Spinal cord (tissue), 10 donors: ENCODE measurements around the gene COPA. TPM values are rescaled to one million over a fixed set of nuclear protein-coding genes. Genes with fewer than 3 reads are reported as not detected.
A peak's percentile ranks its signal among the peaks of the same experiment; 100 is the strongest.

Source experiments
- DNase-seq, 6 donors: peaks; one replicate each; pipeline versions ENCODE4 v3.0.0 to v3.0.0-alpha.2; 2013 to 2015; ENCODE audit warnings: low spot score in 6 of 6, low read depth in 4 of 6
- H3K27ac ChIP-seq: one replicate; pipeline ENCODE4 v1.5.1; 2013; ENCODE audit warnings: low read depth, low read length, control low read depth
- H3K27me3 ChIP-seq: one replicate; pipeline ENCODE4 v1.6.1; 2013; ENCODE audit warnings: low read length; ENCODE audit not compliant: control insufficient read depth, insufficient read depth
- H3K36me3 ChIP-seq: one replicate; pipeline ENCODE4 v1.6.1; 2013; ENCODE audit warnings: low read length; ENCODE audit not compliant: control insufficient read depth, insufficient read depth
- H3K4me1 ChIP-seq: one replicate; pipeline ENCODE4 v1.6.1; 2013; ENCODE audit warnings: low read length; ENCODE audit not compliant: control insufficient read depth, insufficient read depth
- H3K4me3 ChIP-seq: one replicate; pipeline ENCODE4 v1.5.1; 2013; ENCODE audit warnings: low read depth, low read length, control low read depth
- H3K9me3 ChIP-seq: one replicate; pipeline ENCODE4 v1.6.1; 2013; ENCODE audit warnings: low read length; ENCODE audit not compliant: control insufficient read depth, insufficient read depth
- WGBS: methylation state at CpG from one replicate; pipeline ENCODE4 v1.1.5; 2013; ENCODE audit warnings: missing lambda C conversion rate; ENCODE audit not compliant: insufficient coverage; 5-methylcytosine and 5-hydroxymethylcytosine counted together
- polyA plus RNA-seq, 2 donors: library from polyadenylated mRNA; unstranded; fragments of 120-200 nt; gene quantifications; one replicate each; pipeline ENCODE4 v1.2.1, GENCODE V29; 2013; ENCODE audit not compliant: insufficient read length in 2 of 2
- total RNA-seq, 2 donors: library from RNA; depleted of rRNA in 1 of 2; stranded (reverse); fragments of 120-200 nt in 1 of 2; fragments of >200 nt in 1 of 2; gene quantifications; one replicate each; pipeline versions ENCODE4 v1.2.3 to v1.2.4, GENCODE V29; 2013 to 2014
- donor health status: healthy.

COPA gene
- total and polyA plus RNA-seq, 4 donors, result 136 to 200 (median 167) TPM

DNA sequence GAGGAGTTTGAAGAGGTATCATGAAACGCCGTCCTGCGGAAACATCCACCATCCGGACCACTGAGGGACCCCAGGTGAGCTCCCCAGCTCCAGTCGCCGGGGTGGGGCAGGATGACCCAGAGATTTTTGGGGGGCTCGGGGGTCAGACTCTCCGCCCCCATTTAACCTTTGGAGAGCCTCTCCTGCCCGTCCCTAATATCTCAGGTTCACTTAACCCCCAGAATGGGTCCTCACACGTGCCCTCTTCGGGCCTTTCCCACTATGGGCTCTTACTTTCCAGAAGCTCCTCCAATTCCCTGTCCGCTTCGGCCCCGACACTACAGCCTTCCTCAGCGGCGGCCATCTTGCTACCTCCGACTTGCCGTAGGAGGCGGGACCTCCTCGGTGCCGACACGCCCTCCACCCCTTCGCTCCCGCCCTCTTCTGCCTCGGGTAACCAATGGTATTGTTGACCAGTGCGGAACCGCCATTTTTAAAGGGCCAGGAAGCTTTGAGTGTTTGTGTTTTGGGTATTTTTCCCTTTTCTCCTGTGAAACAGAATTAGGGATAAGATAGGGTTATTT is 58.2 kb downstream of the COPA start, which contains the start of gene PEX19:
Gene PEX19 (minus strand): TSS at position 352 of the 563 bp plus-strand sequence. CDS start 9 bp downstream, at position 343.
- no peaks in the 10 kb centered on the region for H3K9me3 ChIP-seq
- 0% methylated on average over 24 of the region's 27 CpGs for WGBS
- H3K4me3 ChIP-seq, result peak within 1 kb of the TSS; percentile 97
- H3K4me1 ChIP-seq, result peaks cover 12% of the 10 kb centered on the region
- H3K27me3 ChIP-seq, result no peaks in the 10 kb centered on the region
- H3K27ac ChIP-seq, result peak within 1 kb of the TSS; percentile 90
- H3K36me3 ChIP-seq, result peaks cover 31% of the 10 kb centered on the region
- peak; percentile 79 to 98 (median 90) for DNase-seq

DNA sequence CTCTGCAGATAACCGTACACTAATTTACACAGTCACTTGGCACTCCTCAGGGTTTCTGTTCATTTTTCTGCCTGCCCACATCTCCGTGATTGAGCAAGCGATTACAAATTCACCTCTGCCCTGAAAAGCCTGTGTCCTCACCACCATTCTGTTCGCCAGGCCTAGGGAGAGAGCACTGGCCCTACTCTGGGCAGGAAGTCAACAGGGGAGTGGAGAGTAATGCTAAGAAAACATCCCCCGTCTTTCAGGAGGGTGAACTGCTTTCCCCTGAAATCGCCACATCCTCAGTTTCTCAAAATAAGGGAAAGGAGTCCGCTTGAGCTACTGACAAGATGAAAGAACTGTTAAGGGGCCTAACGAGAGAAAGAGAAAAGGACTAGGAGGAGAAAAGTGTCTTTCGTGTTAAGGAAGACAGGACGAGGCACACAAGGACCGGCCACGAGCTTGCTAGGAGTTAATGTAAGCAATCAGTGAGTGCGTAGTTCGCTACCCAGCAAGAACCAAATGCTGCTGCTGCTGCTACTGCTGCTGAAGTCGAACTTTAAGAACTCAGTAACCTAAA is 58.7 kb downstream of the COPA start:
- DNase-seq, result peak in 1 of 6 donors; percentile 58
- H3K9me3 ChIP-seq, result no peaks in the 10 kb centered on the region
- H3K4me3 ChIP-seq, result peak overlapping the region; percentile 97
- H3K27ac ChIP-seq, result peak overlapping the region; percentile 90
- peaks cover 12% of the 10 kb centered on the region for H3K4me1 ChIP-seq
- H3K36me3 ChIP-seq, result peaks cover 28% of the 10 kb centered on the region
- no peaks in the 10 kb centered on the region for H3K27me3 ChIP-seq
- 2% methylated on average over 12 of the region's 15 CpGs for WGBS

DNA sequence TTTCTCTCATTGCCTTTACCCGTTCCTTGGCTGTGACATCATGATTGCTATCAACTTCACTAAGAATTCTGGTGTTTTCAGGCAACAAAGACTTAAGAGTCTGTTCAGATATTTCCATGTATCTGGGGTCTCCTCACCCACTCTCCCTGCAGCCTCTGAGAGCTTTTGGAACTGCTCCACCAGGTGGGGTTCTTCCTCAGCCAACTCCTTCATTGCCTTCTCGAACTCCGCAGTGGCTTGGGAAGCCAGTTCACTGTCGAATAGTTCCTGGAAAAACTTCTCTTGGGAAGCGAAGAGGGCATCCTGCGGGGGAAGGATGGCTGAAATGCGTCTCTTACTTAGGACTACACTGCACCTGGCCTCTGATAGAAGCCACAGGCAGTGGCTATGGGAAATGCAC is 60.2 kb downstream of the COPA start:
- Histone ChIP-seq H3K27ac (no peak overlapping the region), H3K4me3 (no peak overlapping the region), H3K36me3 (peaks cover 33% of the 10 kb centered on the region), H3K27me3 (no peaks in the 10 kb centered on the region), H3K4me1 (peaks cover 12% of the 10 kb centered on the region), H3K9me3 (no peaks in the 10 kb centered on the region)
- WGBS, result 89% methylated on average over 7 of the region's 7 CpGs
- DNase-seq, result no peak

DNA sequence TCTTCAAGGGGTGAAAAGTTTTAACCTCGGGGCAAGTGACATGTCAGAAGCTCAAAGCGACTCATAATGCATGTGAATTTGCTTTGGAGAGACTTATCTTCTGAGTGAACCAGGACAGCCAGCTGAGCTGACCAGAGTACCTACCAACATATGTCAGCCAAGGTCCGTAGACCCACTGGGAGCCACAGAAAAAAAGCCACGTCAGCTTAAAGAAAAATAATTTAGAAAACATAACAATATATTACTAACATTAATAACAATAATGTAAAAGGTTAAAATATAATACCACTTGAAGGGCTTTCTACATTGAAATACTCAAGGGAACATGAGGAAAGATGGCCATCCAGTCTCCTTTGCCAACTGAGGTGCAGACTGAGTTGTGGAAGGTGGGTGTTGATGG is 65.1 kb downstream of the COPA start:
- Histone ChIP-seq H3K27me3 (no peaks in the 10 kb centered on the region), H3K4me1 (no peaks in the 10 kb centered on the region), H3K36me3 (peaks cover 33% of the 10 kb centered on the region), H3K27ac (no peak overlapping the region), H3K4me3 (no peak overlapping the region), H3K9me3 (no peaks in the 10 kb centered on the region)
- no CpG with 5 or more reads among the region's 4 CpGs for WGBS
- DNase-seq, result no peak

DNA sequence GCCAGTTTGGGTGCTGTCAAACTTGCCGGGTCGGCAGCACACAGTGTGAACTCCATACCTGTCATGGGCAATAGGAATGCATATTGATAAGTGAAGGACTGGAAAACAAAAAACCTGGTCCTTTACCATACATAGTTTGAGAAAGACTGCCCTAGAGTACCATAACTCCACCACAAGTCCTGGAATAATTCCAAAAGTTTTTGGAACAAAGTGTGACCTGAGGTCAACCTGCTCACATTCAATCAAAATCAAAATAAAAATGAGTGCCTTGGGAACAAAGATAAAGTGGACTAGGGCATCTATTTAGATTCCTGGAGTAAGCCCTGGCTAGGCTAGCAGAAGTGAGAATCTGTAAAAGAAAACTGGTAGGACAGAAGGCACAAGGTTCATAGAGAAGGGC is 65.7 kb downstream of the COPA start:
- Histone ChIP-seq H3K4me3 (no peak overlapping the region), H3K9me3 (no peaks in the 10 kb centered on the region), H3K4me1 (no peaks in the 10 kb centered on the region), H3K36me3 (peaks cover 33% of the 10 kb centered on the region), H3K27ac (no peak overlapping the region), H3K27me3 (no peaks in the 10 kb centered on the region)
- DNase-seq, result no peak
- no CpG with 5 or more reads among the region's 2 CpGs for WGBS

DNA sequence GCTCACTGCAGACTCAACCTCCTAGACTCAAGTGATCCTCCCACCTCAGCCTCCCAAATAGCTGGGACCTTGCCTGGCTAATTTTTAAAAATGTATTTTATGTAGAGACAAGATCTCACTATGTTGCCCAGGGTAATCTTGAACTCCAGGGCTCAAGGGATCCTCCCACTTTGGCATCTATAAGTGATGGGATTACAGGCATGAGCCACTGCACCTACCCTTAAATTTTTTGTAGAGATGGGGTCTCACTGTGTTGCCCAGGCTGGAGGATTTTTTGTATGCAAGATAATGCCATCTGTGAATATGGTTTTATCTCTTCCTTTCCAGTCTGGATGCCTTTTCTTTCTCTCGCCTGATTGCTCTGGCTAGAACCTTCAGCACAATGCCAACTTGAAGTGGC is 72.0 kb downstream of the COPA start:
- H3K27me3 ChIP-seq, result no peaks in the 10 kb centered on the region
- no peak overlapping the region for H3K4me3 ChIP-seq
- no peak for DNase-seq
- H3K9me3 ChIP-seq, result no peaks in the 10 kb centered on the region
- H3K4me1 ChIP-seq, result no peaks in the 10 kb centered on the region
- no CpG with 5 or more reads among the region's 1 CpG for WGBS
- no peak overlapping the region for H3K27ac ChIP-seq
- no peaks in the 10 kb centered on the region for H3K36me3 ChIP-seq

DNA sequence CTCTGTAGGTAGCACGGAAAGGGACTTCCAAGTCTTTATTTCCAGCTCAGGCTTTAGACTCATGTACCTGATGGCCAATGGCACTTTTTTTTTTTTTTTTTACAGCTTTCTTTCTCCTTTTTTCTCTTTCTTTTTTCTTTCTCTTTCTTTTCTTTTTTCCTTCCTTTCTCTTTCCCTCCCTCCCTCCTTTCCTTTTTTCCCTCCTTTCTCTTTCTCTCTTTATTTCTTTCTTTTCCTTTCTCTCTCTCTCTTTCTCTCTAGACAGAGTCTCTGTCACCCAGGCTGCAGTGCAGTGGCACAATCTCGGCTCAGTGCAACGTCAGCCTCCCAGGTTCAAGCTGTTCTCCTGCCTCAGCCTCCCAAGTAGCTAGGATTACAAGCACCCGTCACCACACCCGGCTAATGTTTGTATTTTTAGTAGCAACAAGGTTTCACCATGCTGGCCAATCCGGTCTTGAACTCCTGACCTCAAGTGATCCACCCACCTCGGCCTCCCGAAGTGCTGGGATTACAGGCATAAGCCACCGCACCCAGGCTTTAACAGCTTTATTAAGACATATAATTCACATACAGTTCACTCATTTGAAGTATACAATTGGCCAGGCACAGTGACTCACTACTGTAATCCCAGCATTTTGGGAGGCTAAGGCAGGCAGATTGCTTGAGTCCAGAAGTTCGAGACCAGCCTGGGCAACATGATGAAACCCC is 75.6 kb downstream of the COPA start:
- no peak overlapping the region for H3K27ac ChIP-seq
- no peaks in the 10 kb centered on the region for H3K36me3 ChIP-seq
- H3K4me3 ChIP-seq, result no peak overlapping the region
- DNase-seq, result no peak
- no peaks in the 10 kb centered on the region for H3K27me3 ChIP-seq
- H3K4me1 ChIP-seq, result peaks cover 6% of the 10 kb centered on the region
- WGBS, result 79% methylated on average over 7 of the region's 10 CpGs
- H3K9me3 ChIP-seq, result no peaks in the 10 kb centered on the region

DNA sequence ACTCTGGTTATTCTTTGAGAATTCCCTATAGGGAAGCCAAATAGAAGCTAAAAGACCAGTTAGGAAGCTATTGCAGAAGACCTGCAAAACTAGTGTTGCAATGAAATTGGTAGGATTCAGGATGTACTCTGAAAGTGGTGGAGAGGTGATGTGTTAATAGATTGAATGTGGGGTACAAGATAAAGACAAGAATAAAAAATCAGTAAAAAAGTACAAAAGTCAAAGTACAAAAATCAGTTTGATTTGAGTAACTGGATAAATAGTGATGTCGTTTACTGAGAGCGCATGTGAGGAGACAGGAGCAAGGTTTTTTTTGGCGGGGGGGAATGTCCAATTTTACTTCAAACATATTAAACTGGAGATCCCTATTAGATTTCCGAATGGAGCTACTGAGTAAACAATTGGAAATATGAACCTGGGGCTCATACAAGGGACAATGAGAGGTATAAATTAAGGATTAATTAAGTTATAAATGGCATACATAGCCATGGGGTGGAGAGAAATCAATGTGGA is 78.2 kb downstream of the COPA start:
- Histone ChIP-seq H3K36me3 (peaks cover 3% of the 10 kb centered on the region), H3K27ac (no peak overlapping the region), H3K4me3 (no peak overlapping the region), H3K27me3 (no peaks in the 10 kb centered on the region), H3K4me1 (peaks cover 6% of the 10 kb centered on the region), H3K9me3 (no peaks in the 10 kb centered on the region)
- WGBS, result no CpG with 5 or more reads among the region's 4 CpGs
- DNase-seq, result no peak

DNA sequence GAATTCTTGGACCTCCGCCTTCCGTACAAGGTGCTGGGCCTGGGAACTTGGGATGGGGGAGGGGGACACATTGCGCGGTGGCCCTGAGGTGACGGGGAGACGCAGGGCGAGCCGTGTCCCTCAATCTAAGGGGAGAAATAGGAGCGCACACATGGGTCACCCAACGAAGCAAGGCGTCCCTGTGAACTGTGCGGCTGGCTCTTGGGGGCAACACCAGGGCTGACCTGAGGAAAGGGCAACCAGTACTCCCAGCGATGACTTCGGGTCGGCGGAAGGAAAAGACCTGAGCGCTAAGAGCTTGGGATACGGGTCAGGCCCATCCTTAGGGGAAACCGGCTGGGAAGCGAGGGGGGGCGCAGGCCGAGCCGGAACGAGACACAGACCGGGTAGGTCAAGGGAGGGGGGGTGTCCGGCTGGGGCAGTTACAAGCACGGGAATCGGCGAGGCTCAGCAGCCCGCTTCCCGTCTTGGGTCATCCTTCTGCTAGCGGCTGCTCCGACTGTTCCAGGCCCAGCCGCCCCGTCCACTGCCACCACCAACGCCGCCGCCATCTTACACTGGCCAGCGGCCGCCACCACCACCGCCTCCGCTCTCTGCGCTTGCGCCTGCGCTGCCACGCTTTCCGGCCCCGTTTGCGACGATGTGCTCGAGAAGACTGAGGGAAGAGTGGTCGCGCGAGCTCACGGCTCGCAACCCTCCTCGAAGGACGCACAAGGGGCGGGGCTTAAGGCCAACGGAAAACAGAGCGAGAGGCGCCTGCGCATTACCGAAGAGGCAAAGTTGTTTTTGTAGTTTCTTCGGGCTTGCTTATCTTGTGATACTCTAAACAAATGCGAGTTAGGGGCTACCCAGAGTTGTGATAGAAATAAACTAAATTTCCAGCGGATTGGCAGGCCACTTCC is 80.9 kb downstream of the COPA start, which contains the start of gene DCAF8:
Gene DCAF8 (minus strand): TSS at position 657 of the 902 bp plus-strand sequence. CDS start 18,541 bp downstream, outside the sequence.
- H3K4me1 ChIP-seq, result peaks cover 11% of the 10 kb centered on the region
- 0% methylated on average over 67 of the region's 67 CpGs for WGBS
- H3K27me3 ChIP-seq, result no peaks in the 10 kb centered on the region
- peaks cover 3% of the 10 kb centered on the region for H3K36me3 ChIP-seq
- H3K27ac ChIP-seq, result peak within 1 kb of the TSS; percentile 93
- no peaks in the 10 kb centered on the region for H3K9me3 ChIP-seq
- peak within 1 kb of the TSS; percentile 97 for H3K4me3 ChIP-seq
- DNase-seq, result peak; percentile 94 to 99 (median 98)
